Tibial nerve (tissue), 4 donors: ENCODE measurements around the gene ANK2. TPM values are rescaled to one million over a fixed set of nuclear protein-coding genes. Genes with fewer than 3 reads are reported as not detected.

Experiments used
- DNase-seq, 2 donors: peaks; one replicate each; pipeline ENCODE4 v3.0.0-alpha.2; 2019; ENCODE audit warnings: low spot score in 2 of 2
- H3K27ac ChIP-seq, 4 donors: fragments of 200-600 bp; sonication (generic) in 3 of 4; one replicate each; pipeline ENCODE4 v1.5.1; 2017 to 2019; ENCODE audit warnings: mild to moderate bottlenecking in 1 of 4
- H3K27me3 ChIP-seq, 2 donors: fragments of 200-600 bp; sonication (generic) in 1 of 2; one replicate each; pipeline versions ENCODE4 v1.5.1 to v1.6.0; 2017 to 2019
- H3K36me3 ChIP-seq, 3 donors: fragments of 200-600 bp; sonication (generic); one replicate each; pipeline ENCODE4 v1.5.1; 2018 to 2019
- H3K4me1 ChIP-seq, 4 donors: fragments of 200-600 bp; sonication (generic) in 3 of 4; one replicate each; pipeline ENCODE4 v1.5.1; 2017 to 2019
- H3K4me3 ChIP-seq, 4 donors: fragments of 200-600 bp; sonication (generic) in 3 of 4; one replicate each; pipeline ENCODE4 v1.5.1; 2017 to 2019; ENCODE audit warnings: mild to moderate bottlenecking in 1 of 4, moderate library complexity in 1 of 4
- H3K9me3 ChIP-seq, 4 donors: fragments of 200-600 bp; sonication (generic) in 3 of 4; one replicate each; pipeline ENCODE4 v1.5.1; 2017 to 2019
- CTCF ChIP-seq, 5 experiments: fragments of 200-600 bp in 3 of 5; fragments of 450-650 bp in 2 of 5; sonication (generic) in 3 of 5; IDR thresholded peaks; one replicate each; pipeline ENCODE4 v1.5.1; 2016 to 2019; ENCODE audit warnings: antibody characterized with exemption in 5 of 5, mild to moderate bottlenecking in 3 of 5, moderate library complexity in 2 of 5
- EP300 ChIP-seq, 2 donors: sonication (generic); formaldehyde crosslinking; IDR thresholded peaks; one replicate each; pipeline ENCODE4 v1.6.1; 2017; ENCODE audit warnings: antibody characterized with exemption in 2 of 2, mild to moderate bottlenecking in 1 of 2
- POLR2A ChIP-seq, 2 donors: fragments of 450-650 bp; IDR thresholded peaks; one replicate each; pipeline ENCODE4 v1.6.1; 2017; ENCODE audit warnings: antibody characterized with exemption in 2 of 2, mild to moderate bottlenecking in 2 of 2, moderate library complexity in 2 of 2
- WGBS, 2 donors: methylation state at CpG; one replicate each; pipeline ENCODE4 v1.1.5; 2018; 5-methylcytosine and 5-hydroxymethylcytosine counted together
- total RNA-seq, 4 donors: library from RNA; depleted of rRNA; stranded (reverse); fragments of >200 nt; gene quantifications; one replicate each; pipeline ENCODE4 v1.1.0, GENCODE V29; 2016

ANK2 gene
- total RNA-seq, 4 donors from 2014 or later, result 63.9 to 113 (median 87.5) TPM

- H3K4me3 ChIP-seq, result no peak overlapping the region
- TF ChIP-seq CTCF (IDR thresholded peaks at IDR 0.05) (no peak), EP300 (IDR thresholded peaks at IDR 0.05) (no peak), POLR2A (IDR thresholded peaks at IDR 0.05) (no peak)
- no peak for DNase-seq
- H3K27me3 ChIP-seq, result no peaks in the 10 kb centered on the region
- H3K9me3 ChIP-seq, result no peaks in the 10 kb centered on the region
- no peaks in the 10 kb centered on the region for H3K36me3 ChIP-seq
- H3K4me1 ChIP-seq, result peaks cover 0 to 24% (median 0%) of the 10 kb centered on the region in 4 donors
- H3K27ac ChIP-seq, result peak overlapping the region in 1 of 4 donors; percentile 60
- 66 to 72% methylated on average over 5 of the region's 5 CpGs for WGBS, 2 donors
Measured at GRCh38 chr4:113170115-113170804, 120.8 kb downstream of the ANK2 start.

- Histone ChIP-seq H3K4me1 (peaks cover 0 to 22% (median 0%) of the 10 kb centered on the region in 4 donors), H3K9me3 (no peaks in the 10 kb centered on the region), H3K27me3 (no peaks in the 10 kb centered on the region), H3K27ac (peak overlapping the region in 2 of 4 donors; percentile 37 to 60), H3K36me3 (peaks cover 0 to 4% (median 0%) of the 10 kb centered on the region in 3 donors), H3K4me3 (no peak overlapping the region)
- DNase-seq, result no peak
- 60 to 91% methylated on average over 2 of the region's 2 CpGs for WGBS, 2 donors
- TF ChIP-seq POLR2A (IDR thresholded peaks at IDR 0.05), result no peak
- no peak for TF ChIP-seq EP300 (IDR thresholded peaks at IDR 0.05)
- no peak for TF ChIP-seq CTCF (IDR thresholded peaks at IDR 0.05)
Measured at GRCh38 chr4:113170805-113171468, 121.5 kb downstream of the ANK2 start.

GRCh38 chr4:113173126-113173792 is 123.8 kb downstream of the ANK2 start:
- Histone ChIP-seq H3K36me3 (peaks cover 0 to 4% (median 0%) of the 10 kb centered on the region in 3 donors), H3K27me3 (no peaks in the 10 kb centered on the region), H3K27ac (peak overlapping the region in 1 of 4 donors; percentile 31), H3K4me1 (peaks cover 0 to 22% (median 0%) of the 10 kb centered on the region in 4 donors), H3K4me3 (no peak overlapping the region), H3K9me3 (no peaks in the 10 kb centered on the region)
- TF ChIP-seq EP300 (IDR thresholded peaks at IDR 0.05) (no peak), POLR2A (IDR thresholded peaks at IDR 0.05) (no peak), CTCF (IDR thresholded peaks at IDR 0.05) (no peak)
- DNase-seq, result no peak
- WGBS, 2 donors, result 66 to 70% methylated on average over 5 of the region's 5 CpGs

- TF ChIP-seq EP300 (IDR thresholded peaks at IDR 0.05) (no peak), CTCF (IDR thresholded peaks at IDR 0.05) (no peak), POLR2A (IDR thresholded peaks at IDR 0.05) (no peak)
- peaks cover 0 to 4% (median 0%) of the 10 kb centered on the region in 3 donors for H3K36me3 ChIP-seq
- H3K9me3 ChIP-seq, result no peaks in the 10 kb centered on the region
- H3K27ac ChIP-seq, result peak overlapping the region in 1 of 4 donors; percentile 31
- peaks cover 0 to 22% (median 0%) of the 10 kb centered on the region in 4 donors for H3K4me1 ChIP-seq
- DNase-seq, result no peak
- no peak overlapping the region for H3K4me3 ChIP-seq
- H3K27me3 ChIP-seq, result no peaks in the 10 kb centered on the region
- WGBS, 2 donors, result 60 to 69% methylated on average over 3 of the region's 3 CpGs
Measured at GRCh38 chr4:113173793-113174264, 124.4 kb downstream of the ANK2 start.
